Cardiac muscle cell (in vitro differentiated cells and primary cell): Measurements from ENCODE around the gene WDR86. TPM values are rescaled to one million over a fixed set of nuclear protein-coding genes. Genes with fewer than 3 reads are reported as not detected.

ENCODE experiments used
- DNase-seq, 2 donors: peaks; one replicate each; pipeline versions ENCODE4 v3.0.0 to v3.0.0-alpha.2; 2010 to 2017; ENCODE audit warnings: low read depth in 1 of 2, low spot score in 1 of 2
- H3K27ac ChIP-seq: fragments of 200-600 bp; sonication (generic); 2 replicates; pipeline ENCODE4 v1.5.1; 2016
- H3K27me3 ChIP-seq: fragments of 200-600 bp; sonication (generic); 2 replicates; pipeline ENCODE4 v1.6.0; 2016; ENCODE audit warnings: control low read depth
- H3K36me3 ChIP-seq: fragments of 200-600 bp; sonication (generic); 2 replicates; pipeline ENCODE4 v1.5.1; 2016; ENCODE audit warnings: control low read depth
- H3K4me1 ChIP-seq: fragments of 200-600 bp; sonication (generic); 2 replicates; pipeline ENCODE4 v1.8.1; 2017; ENCODE audit warnings: low read depth, mild to moderate bottlenecking, mixed run types
- H3K4me3 ChIP-seq: fragments of 200-600 bp; sonication (generic); 2 replicates; pipeline ENCODE4 v1.5.1; 2016; ENCODE audit warnings: mild to moderate bottlenecking
- H3K9me3 ChIP-seq: fragments of 200-600 bp; sonication (generic); 2 replicates; pipeline ENCODE4 v1.5.1; 2017; ENCODE audit warnings: low read depth, mild to moderate bottlenecking, control low read depth
- CTCF ChIP-seq: IDR thresholded peaks from 2 replicates; pipeline ENCODE4 v1.5.1; 2012; ENCODE audit warnings: low read depth, mild to moderate bottlenecking, low read length
- polyA plus RNA-seq: library from polyadenylated mRNA; unstranded; fragments of >200 nt; fragmentation: Nextera tagmentation; extraction: Ambion mirVana; gene quantifications from 2 replicates; pipeline ENCODE4 v1.2.1, GENCODE V29; 2016
- total RNA-seq: library from RNA; depleted of rRNA; stranded (reverse); fragments of >200 nt; gene quantifications from 2 replicates; pipeline ENCODE4 v1.2.3, GENCODE V29; 2016

Gene WDR86
- total and polyA plus RNA-seq, 2 experiments from 2014 or later = 58.8 to 130 TPM

GRCh38 chr7:151451156-151451555, 41.3 kb upstream of the WDR86 start:
- Histone ChIP-seq H3K27me3 (no peaks in the 10 kb centered on the region), H3K4me1 (no peaks in the 10 kb centered on the region), H3K4me3 (no peak overlapping the region), H3K27ac (no peak overlapping the region), H3K9me3 (no peaks in the 10 kb centered on the region), H3K36me3 (no peaks in the 10 kb centered on the region)
- no peak for DNase-seq
- TF ChIP-seq CTCF = no peak

GRCh38 chr7:151449990-151450389, 40.2 kb upstream of the WDR86 start:
- Histone ChIP-seq H3K27ac (no peak overlapping the region), H3K9me3 (no peaks in the 10 kb centered on the region), H3K27me3 (no peaks in the 10 kb centered on the region), H3K4me1 (no peaks in the 10 kb centered on the region), H3K36me3 (no peaks in the 10 kb centered on the region), H3K4me3 (no peak overlapping the region)
- no peak for TF ChIP-seq CTCF
- DNase-seq = no peak

- Histone ChIP-seq H3K27ac (no peak overlapping the region), H3K4me3 (peak overlapping the region; percentile 8), H3K36me3 (no peaks in the 10 kb centered on the region), H3K9me3 (no peaks in the 10 kb centered on the region), H3K4me1 (no peaks in the 10 kb centered on the region), H3K27me3 (no peaks in the 10 kb centered on the region)
- DNase-seq = peak; percentile 76 to 78
- TF ChIP-seq CTCF = peak; percentile 75
Observed at GRCh38 chr7:151448261-151449252, 38.7 kb upstream of the WDR86 start.

GRCh38 chr7:151447901-151448260, 38.0 kb upstream of the WDR86 start:
- no peak overlapping the region for H3K4me3 ChIP-seq
- H3K27me3 ChIP-seq = no peaks in the 10 kb centered on the region
- H3K27ac ChIP-seq = no peak overlapping the region
- no peaks in the 10 kb centered on the region for H3K4me1 ChIP-seq
- DNase-seq = no peak
- no peak for TF ChIP-seq CTCF
- no peaks in the 10 kb centered on the region for H3K9me3 ChIP-seq
- H3K36me3 ChIP-seq = no peaks in the 10 kb centered on the region

- H3K9me3 ChIP-seq = no peaks in the 10 kb centered on the region
- no peaks in the 10 kb centered on the region for H3K36me3 ChIP-seq
- TF ChIP-seq CTCF = no peak
- no peaks in the 10 kb centered on the region for H3K4me1 ChIP-seq
- no peak overlapping the region for H3K27ac ChIP-seq
- H3K27me3 ChIP-seq = no peaks in the 10 kb centered on the region
- no peak overlapping the region for H3K4me3 ChIP-seq
- DNase-seq = no peak
Observed at GRCh38 chr7:151447312-151447711, 37.5 kb upstream of the WDR86 start.
